Adrenal gland (tissue), 12 donors: ENCODE results near the gene OLFM3. TPM values are rescaled to one million over a fixed set of nuclear protein-coding genes. Genes with fewer than 3 reads are reported as not detected.
A peak's percentile ranks its signal among the peaks of the same experiment; 100 is the strongest.

ENCODE experiments used
- DNase-seq, 7 donors: peaks; one replicate each; pipeline ENCODE4 v3.0.0-alpha.2; 2019 to 2020
- H3K27ac ChIP-seq, 5 donors: fragments of 200-600 bp; sonication (generic) in 4 of 5; 1 replicate in 3 of 5; 2 replicates in 2 of 5; pipeline versions ENCODE4 v1.5.1 to v1.8.0; 2016 to 2020; ENCODE audit warnings: mild to moderate bottlenecking in 1 of 5
- H3K27me3 ChIP-seq: fragments of 200-600 bp; 2 replicates; pipeline ENCODE4 v1.8.0; 2021
- H3K36me3 ChIP-seq, 2 donors: fragments of 200-600 bp; replicated peaks in 1 of 2; 1 replicate in 1 of 2; 2 replicates in 1 of 2; pipeline versions ENCODE4 v1.5.1 to v1.8.0; 2018 to 2022
- H3K4me1 ChIP-seq, 2 donors: fragments of 200-600 bp; replicated peaks in 1 of 2; 1 replicate in 1 of 2; 2 replicates in 1 of 2; pipeline versions ENCODE4 v1.5.1 to v1.8.0; 2018 to 2021
- H3K4me3 ChIP-seq, 4 donors: fragments of 200-600 bp; sonication (generic) in 3 of 4; one replicate each; pipeline ENCODE4 v1.5.1; 2016 to 2018
- H3K9me3 ChIP-seq, 3 donors: fragments of 200-600 bp; sonication (generic) in 1 of 3; replicated peaks in 1 of 3; 1 replicate in 2 of 3; 2 replicates in 1 of 3; pipeline versions ENCODE4 v1.5.1 to v1.8.0; 2016 to 2021
- POLR2A ChIP-seq, 2 donors: fragments of 450-650 bp; IDR thresholded peaks; one replicate each; pipeline ENCODE4 v1.6.1; 2017; ENCODE audit warnings: antibody characterized with exemption in 2 of 2, mild to moderate bottlenecking in 2 of 2, moderate library complexity in 1 of 2
- WGBS, 4 donors: extraction: QIAGEN DNeasy Blood & Tissue Kit in 2 of 4; methylation state at CpG; one replicate each; pipeline versions ENCODE4 v1.1.5 to v1.1.7; 2013 to 2017; 5-methylcytosine and 5-hydroxymethylcytosine counted together
- intact Hi-C, 2 donors: fragments of 100-400 bp; cut with DNase I; formaldehyde crosslinking; loops; one replicate each; pipeline versions ENCODE4 v1.14.1 to v1.15.0; 2022 to 2023
- polyA plus RNA-seq, 3 donors: library from polyadenylated mRNA; stranded (reverse); fragments of 200-250 nt in 2 of 3; fragments of 350-450 nt in 1 of 3; fragmentation: Illumina TruSeq in 1 of 3; extraction: RNeasy Lipid Tissue Mini Kit (QIAGEN cat#74804) in 1 of 3; gene quantifications; one replicate each; pipeline ENCODE4 v1.2.3, GENCODE V29; 2013 to 2014
- total RNA-seq, 9 donors: library from RNA; depleted of rRNA in 4 of 9; stranded (reverse); fragments of >200 nt in 4 of 9; fragments of 120-200 nt in 1 of 9; fragmentation: NEBNext Ultra II Directional in 1 of 9; extraction: Animal tissue kit (Norgen Biotek cat#: 25700) in 1 of 9; gene quantifications; one replicate each; pipeline versions ENCODE4 v1.1.0 to v1.2.4, GENCODE V29; 2013 to 2023
- TF ChIP-seq, protein P1 (sequence below), 6 experiments: fragments of 450-650 bp in 4 of 6; fragments of 200-600 bp in 2 of 6; sonication (generic) in 1 of 6; IDR thresholded peaks; 1 replicate in 5 of 6; 2 replicates in 1 of 6; pipeline versions ENCODE4 v1.5.1 to v1.8.0; 2016 to 2021; ENCODE audit warnings: antibody characterized with exemption in 6 of 6, mild to moderate bottlenecking in 2 of 6, moderate library complexity in 1 of 6
- donor health status: healthy with polysubstance abuse.
- donor health status: Bipolar disorder and iron deficiency.
- donor health status: DM: yes; HTN: yes; CAD: no.
- donor health status: DM: no; HTN: no; CAD: no.
- donor health status: DM: no; HTN: no; CAD: no.
- donor health status: DM: yes; HTN: yes; CAD: no.

OLFM3 gene
- total and polyA plus RNA-seq, 12 donors = 0.07 to 1.5 (median 0.26) TPM; not detected in 6

DNA sequence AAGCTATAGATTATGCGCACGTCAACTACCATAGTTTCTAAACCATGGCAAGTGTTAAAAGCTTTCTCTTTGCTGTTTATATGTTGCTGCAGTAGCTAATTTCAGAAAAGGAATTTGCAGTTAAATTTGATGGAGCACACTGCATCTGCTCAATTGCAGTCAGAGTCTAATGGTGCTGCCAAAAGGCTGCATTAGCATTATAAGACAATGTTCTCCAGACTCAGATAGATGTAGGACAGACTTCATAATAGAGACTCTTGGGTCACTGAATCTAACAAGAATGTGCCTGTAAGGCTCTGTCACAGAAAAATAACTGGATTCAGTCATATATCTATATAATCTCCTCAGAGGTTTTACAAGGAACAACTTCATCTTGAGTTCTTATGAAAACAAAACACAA is 198.3 kb downstream of the OLFM3 start:
- no peaks in the 10 kb centered on the region for H3K9me3 ChIP-seq
- no peak overlapping the region for H3K4me3 ChIP-seq
- no peak for DNase-seq
- no peak overlapping the region for H3K27ac ChIP-seq
- no peaks in the 10 kb centered on the region for H3K27me3 ChIP-seq
- intact Hi-C loops = no loop called here
- 77 to 94% (median 90%) methylated on average over 2 of the region's 2 CpGs for WGBS, 4 donors
- no peaks in the 10 kb centered on the region for H3K36me3 ChIP-seq
- no peaks in the 10 kb centered on the region for H3K4me1 ChIP-seq
- no peak for TF ChIP-seq POLR2A (IDR thresholded peaks at IDR 0.05)
- TF ChIP-seq, protein P1, sequence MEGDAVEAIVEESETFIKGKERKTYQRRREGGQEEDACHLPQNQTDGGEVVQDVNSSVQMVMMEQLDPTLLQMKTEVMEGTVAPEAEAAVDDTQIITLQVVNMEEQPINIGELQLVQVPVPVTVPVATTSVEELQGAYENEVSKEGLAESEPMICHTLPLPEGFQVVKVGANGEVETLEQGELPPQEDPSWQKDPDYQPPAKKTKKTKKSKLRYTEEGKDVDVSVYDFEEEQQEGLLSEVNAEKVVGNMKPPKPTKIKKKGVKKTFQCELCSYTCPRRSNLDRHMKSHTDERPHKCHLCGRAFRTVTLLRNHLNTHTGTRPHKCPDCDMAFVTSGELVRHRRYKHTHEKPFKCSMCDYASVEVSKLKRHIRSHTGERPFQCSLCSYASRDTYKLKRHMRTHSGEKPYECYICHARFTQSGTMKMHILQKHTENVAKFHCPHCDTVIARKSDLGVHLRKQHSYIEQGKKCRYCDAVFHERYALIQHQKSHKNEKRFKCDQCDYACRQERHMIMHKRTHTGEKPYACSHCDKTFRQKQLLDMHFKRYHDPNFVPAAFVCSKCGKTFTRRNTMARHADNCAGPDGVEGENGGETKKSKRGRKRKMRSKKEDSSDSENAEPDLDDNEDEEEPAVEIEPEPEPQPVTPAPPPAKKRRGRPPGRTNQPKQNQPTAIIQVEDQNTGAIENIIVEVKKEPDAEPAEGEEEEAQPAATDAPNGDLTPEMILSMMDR (IDR thresholded peaks at IDR 0.05) = no peak

DNA sequence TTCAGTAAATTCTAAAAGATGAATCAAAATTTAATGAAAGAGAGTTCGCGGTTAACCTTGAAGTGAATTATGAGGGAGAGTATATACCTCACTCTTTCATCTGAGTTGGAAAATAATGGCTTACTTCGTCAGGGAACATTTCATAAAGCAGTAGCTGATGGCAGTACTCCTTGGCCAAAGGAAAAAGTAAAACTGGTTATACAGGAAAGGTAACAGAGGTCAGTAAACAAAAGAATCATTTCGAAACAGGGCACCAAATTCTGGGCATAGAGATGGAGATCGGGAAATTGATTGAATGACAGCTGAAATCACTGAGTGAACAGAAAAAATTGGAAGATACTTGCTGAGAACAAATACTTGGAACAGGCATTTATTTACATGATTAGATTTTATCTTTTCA is 199.0 kb downstream of the OLFM3 start:
- Histone ChIP-seq H3K4me3 (no peak overlapping the region), H3K9me3 (no peaks in the 10 kb centered on the region), H3K4me1 (no peaks in the 10 kb centered on the region), H3K27ac (no peak overlapping the region), H3K27me3 (no peaks in the 10 kb centered on the region), H3K36me3 (no peaks in the 10 kb centered on the region)
- 69 to 77% (median 71%) methylated on average over 5 of the region's 5 CpGs for WGBS, 4 donors
- intact Hi-C loops = no loop called here
- TF ChIP-seq POLR2A (IDR thresholded peaks at IDR 0.05) = no peak
- TF ChIP-seq, protein P1 (IDR thresholded peaks at IDR 0.05) = no peak
- DNase-seq = no peak

DNA sequence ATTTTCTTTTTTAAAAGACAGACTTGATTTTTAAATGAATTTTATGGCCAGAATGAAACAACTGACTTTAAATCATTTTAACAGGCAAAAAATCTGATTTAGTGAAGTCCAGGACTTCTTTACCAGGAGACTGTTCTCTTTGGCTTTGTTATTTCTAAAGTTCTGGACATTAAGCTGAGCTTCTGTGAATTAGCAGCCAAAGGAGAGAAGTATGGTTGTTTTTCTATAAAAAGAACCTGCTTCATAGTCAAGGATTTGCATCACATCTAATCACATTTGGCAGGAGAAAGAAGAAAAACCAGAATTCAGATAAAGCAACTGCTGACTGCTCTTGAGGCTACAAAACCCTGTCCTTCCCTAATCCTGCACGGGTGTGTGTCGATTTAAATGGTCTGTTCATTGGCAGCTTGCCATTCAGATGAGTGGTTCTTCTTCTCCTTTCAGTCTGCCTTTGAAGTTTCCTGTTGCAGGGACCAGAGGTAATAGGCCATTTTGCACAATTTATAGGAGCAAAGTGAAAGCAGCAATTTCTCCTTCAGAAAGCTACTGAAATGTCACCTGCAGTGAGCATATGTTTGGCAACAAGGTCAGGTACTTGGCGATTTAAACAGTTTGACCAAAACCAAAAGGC is 215.4 kb downstream of the OLFM3 start:
- H3K9me3 ChIP-seq = no peaks in the 10 kb centered on the region
- no peak overlapping the region for H3K27ac ChIP-seq
- intact Hi-C loops = no loop called here
- H3K27me3 ChIP-seq = no peaks in the 10 kb centered on the region
- DNase-seq = no peak
- H3K36me3 ChIP-seq = no peaks in the 10 kb centered on the region
- no peak for TF ChIP-seq POLR2A (IDR thresholded peaks at IDR 0.05)
- TF ChIP-seq, protein P1 (IDR thresholded peaks at IDR 0.05) = no peak
- 9 to 23% (median 16%) methylated on average over 3 of the region's 3 CpGs for WGBS, 4 donors
- H3K4me3 ChIP-seq = no peak overlapping the region
- H3K4me1 ChIP-seq = no peaks in the 10 kb centered on the region

DNA sequence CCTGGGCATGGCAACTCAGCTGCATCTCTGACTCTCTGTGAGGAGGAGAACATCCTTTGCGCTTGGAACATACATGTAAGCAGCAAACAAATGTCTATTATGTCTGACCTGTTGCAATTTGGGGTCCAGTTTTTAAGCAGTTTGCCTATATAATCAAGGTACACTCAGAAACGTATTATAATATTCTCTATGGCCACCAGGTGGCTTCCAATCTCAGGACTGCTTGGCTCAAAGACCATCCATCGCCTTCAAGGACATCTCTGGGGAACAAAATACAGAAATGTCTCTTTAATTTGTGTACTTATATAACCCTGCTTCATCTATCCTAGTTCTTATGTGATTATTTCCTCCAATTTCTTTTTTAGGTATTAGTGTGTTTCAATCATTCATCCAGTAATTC is 227.2 kb downstream of the OLFM3 start:
- intact Hi-C loops = no loop called here
- H3K27me3 ChIP-seq = no peaks in the 10 kb centered on the region
- no peak overlapping the region for H3K27ac ChIP-seq
- H3K36me3 ChIP-seq = no peaks in the 10 kb centered on the region
- WGBS, 4 donors = 39 to 53% (median 45%) methylated on average over 3 of the region's 3 CpGs
- no peak overlapping the region for H3K4me3 ChIP-seq
- no peaks in the 10 kb centered on the region for H3K9me3 ChIP-seq
- no peak for DNase-seq
- no peak for TF ChIP-seq POLR2A (IDR thresholded peaks at IDR 0.05)
- TF ChIP-seq, protein P1 (IDR thresholded peaks at IDR 0.05) = peak in 1 of 6 experiments; percentile 20
- no peaks in the 10 kb centered on the region for H3K4me1 ChIP-seq
